HG03342 (cell line): ENCODE data around the gene PRAMEF26.
"Not testable (repeated sequence)": the region's sequence is repeated elsewhere in the genome, so short reads cannot be mapped to it uniquely, and the experiment has no call there.

Experiments used
- ATAC-seq: cut with Tn5 transposase; IDR thresholded peaks from one replicate; pipeline ENCODE4 v1.9.1; 2021; ENCODE audit warnings: mild to moderate bottlenecking, moderate library complexity; ENCODE audit not compliant: unreplicated experiment

PRAMEF26 gene

DNA sequence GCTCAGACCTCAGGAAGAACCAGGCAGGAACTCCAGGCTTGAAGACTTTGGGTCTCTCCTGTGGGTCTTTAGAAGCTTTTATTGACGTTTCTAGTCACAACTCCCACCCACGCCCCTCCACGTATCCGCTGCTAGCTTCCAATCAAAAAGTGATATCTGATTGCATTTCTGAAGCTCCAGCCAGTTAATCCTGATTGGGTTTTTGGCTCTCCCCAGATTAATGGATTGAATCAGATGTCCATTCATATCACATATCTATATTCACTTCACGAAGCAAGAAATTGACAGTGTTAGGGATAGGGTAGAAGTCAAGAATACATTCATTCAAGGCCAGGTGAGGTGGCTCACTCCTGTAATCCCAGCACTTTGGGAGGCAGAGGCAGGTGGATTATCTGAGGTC lies at the start of gene PRAMEF26:
Gene PRAMEF26, minus strand, starts transcription at position 101 of the 400 bp plus-strand sequence. CDS start 2,914 bp downstream, outside the sequence.
- ATAC-seq, result not testable (repeated sequence)

DNA sequence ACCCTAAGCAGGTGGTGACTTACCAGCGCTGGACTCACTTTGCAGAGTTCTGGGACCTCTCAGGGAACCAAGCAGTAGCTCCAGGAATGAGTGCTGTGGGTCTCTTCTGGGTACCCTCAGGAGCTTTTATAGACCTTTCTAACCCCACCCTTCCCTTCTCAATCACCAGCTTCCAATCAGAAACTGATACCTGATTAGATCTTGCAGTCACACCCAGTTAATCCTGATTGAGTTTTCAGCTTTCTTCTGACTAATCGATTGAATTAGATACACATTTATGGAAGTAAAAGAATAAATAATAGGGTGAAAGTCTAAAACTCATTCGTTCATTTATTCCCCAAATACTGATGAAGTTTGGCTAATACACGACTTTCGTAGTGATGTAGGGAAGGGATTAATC lies 45.5 kb upstream of the PRAMEF26 start, which contains the start of gene PRAMEF13:
Gene PRAMEF13, minus strand, starts transcription at position 101 of the 400 bp plus-strand sequence. CDS start 1,820 bp downstream, outside the sequence.
- not testable (repeated sequence) for ATAC-seq

DNA sequence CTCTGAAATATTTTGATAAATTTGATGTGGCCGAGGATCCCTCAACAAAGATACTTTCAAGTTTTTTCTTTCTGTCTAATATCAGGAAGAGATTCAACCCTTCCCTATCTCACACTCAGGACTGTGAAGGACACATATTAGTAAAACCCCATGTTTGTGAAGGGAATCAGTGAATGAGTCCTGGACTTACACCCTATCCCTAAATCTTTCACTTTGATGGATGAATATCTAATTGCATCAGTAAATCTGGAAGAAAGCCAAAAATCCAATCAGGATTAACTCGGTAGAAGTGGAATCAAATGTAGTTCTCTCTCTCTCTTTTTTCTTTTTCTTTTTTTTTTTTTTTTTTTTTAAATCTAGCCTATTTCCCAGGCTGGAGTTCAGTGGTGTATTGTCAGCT lies 15.7 kb upstream of the PRAMEF26 start, which contains the start of gene PRAMEF9:
Gene PRAMEF9, plus strand, starts transcription at position 301 of the 400 bp plus-strand sequence. CDS start 3,433 bp downstream, outside the sequence.
- not testable (repeated sequence) for ATAC-seq

DNA sequence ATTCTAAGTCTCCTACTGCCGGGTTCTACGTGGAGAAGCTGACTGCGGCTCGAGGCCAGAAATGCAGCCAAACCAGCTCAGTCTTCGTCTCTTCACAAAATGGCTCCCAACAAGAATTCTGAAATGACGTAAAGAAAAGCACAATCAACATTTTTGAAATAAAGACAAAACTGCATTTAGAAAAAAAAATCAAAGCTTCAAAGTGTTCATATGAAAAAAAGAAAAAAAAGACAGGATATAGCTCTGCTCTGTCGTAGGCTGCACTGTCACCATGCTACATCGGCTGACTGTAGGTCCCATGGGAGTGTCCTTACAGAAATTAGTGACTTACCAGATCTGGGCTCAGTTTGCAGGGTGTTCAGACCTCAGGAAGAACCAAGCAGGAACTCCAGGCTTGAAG lies 9.7 kb upstream of the PRAMEF26 start, which contains the start of gene HNRNPCL4:
Gene HNRNPCL4, minus strand, starts transcription at position 101 of the 400 bp plus-strand sequence. CDS start 164 bp downstream, outside the sequence.
- not testable (repeated sequence) for ATAC-seq

DNA sequence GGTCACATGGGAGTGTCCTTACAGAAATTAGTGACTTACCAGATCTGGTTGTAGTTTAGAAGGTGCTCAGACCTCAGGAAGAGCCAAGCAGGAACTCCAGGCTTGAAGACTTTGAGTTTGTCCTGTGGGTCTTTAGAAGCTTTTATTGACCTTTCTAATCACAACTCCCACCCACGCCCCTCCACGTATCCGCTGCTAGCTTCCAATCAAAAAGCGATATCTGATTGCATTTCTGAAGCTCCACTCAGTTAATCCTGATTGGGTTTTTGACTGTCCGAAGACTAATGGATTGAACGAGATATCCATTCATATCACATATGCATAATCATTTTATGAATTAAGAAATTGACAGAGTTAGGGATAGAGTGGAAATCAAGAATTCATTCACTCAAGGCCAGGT lies 39.1 kb downstream of the PRAMEF26 start, which contains the start of gene HNRNPCL2:
Gene HNRNPCL2, minus strand, starts transcription at position 101 of the 400 bp plus-strand sequence. CDS start 454 bp downstream, outside the sequence.
- ATAC-seq, result not testable (repeated sequence)
